H9 (cell line): ENCODE results near the gene OPA3. TPM values are rescaled to one million over a fixed set of nuclear protein-coding genes. Genes with fewer than 3 reads are reported as not detected.

Source experiments
- DNase-seq: peaks from one replicate; pipeline ENCODE4 v3.0.0-alpha.2; 2017
- H2AFZ ChIP-seq: one replicate; pipeline ENCODE4 v1.6.1; 2013; ENCODE audit warnings: mild to moderate bottlenecking, low read length, control low read depth, moderate library complexity
- H2AK5ac ChIP-seq: 2 replicates; pipeline ENCODE4 v1.6.1; 2013; ENCODE audit warnings: low read length, control low read depth, mixed read lengths; ENCODE audit not compliant: insufficient read length
- H2BK120ac ChIP-seq: one replicate; pipeline ENCODE4 v1.6.1; 2013; ENCODE audit warnings: low read depth, mild to moderate bottlenecking, low read length, control low read depth, inconsistent platforms; ENCODE audit not compliant: poor library complexity, severe bottlenecking
- H2BK12ac ChIP-seq: 2 replicates; pipeline ENCODE4 v1.6.1; 2013; ENCODE audit warnings: low read length, control low read depth, mixed read lengths, low read depth; ENCODE audit not compliant: insufficient read length
- H2BK15ac ChIP-seq: 2 replicates; pipeline ENCODE4 v1.6.1; 2013; ENCODE audit warnings: low read depth, low read length, control low read depth
- H2BK20ac ChIP-seq: one replicate; pipeline ENCODE4 v1.6.1; 2013; ENCODE audit warnings: low read depth, mild to moderate bottlenecking, low read length, control low read depth, inconsistent platforms; ENCODE audit not compliant: poor library complexity, severe bottlenecking
- H2BK5ac ChIP-seq: 2 replicates; pipeline ENCODE4 v1.6.1; 2013; ENCODE audit warnings: low read length, control low read depth, mixed read lengths; ENCODE audit not compliant: insufficient read length
- H3K14ac ChIP-seq: 2 replicates; pipeline ENCODE4 v1.6.1; 2013; ENCODE audit warnings: low read length, control low read depth; ENCODE audit not compliant: insufficient read depth
- H3K18ac ChIP-seq: 2 replicates; pipeline ENCODE4 v1.6.1; 2013; ENCODE audit warnings: low read depth, mild to moderate bottlenecking, mixed read lengths, low read length, control low read depth; ENCODE audit not compliant: insufficient read length
- H3K23ac ChIP-seq: 2 replicates; pipeline ENCODE4 v1.6.1; 2013; ENCODE audit warnings: low read length, control low read depth, mixed read lengths, low read depth; ENCODE audit not compliant: insufficient read length
- H3K23me2 ChIP-seq: 2 replicates; pipeline ENCODE4 v1.6.1; 2013; ENCODE audit warnings: low read depth, mild to moderate bottlenecking, mixed read lengths, low read length, control low read depth; ENCODE audit not compliant: insufficient read length, poor library complexity, severe bottlenecking
- H3K27ac ChIP-seq: 2 replicates; pipeline ENCODE4 v1.5.1; 2013; ENCODE audit warnings: low read length, control low read depth, mixed read lengths, low read depth; ENCODE audit not compliant: insufficient read length
- H3K27me3 ChIP-seq: 2 replicates; pipeline ENCODE4 v1.6.1; 2013; ENCODE audit warnings: low read length, control low read depth, inconsistent platforms; ENCODE audit not compliant: insufficient read depth
- H3K4ac ChIP-seq: 2 replicates; pipeline ENCODE4 v1.6.1; 2013; ENCODE audit warnings: low read depth, mild to moderate bottlenecking, control low read depth, inconsistent platforms, low read length, moderate library complexity
- H3K4me1 ChIP-seq: 2 replicates; pipeline ENCODE4 v1.6.1; 2013; ENCODE audit warnings: low read length, control low read depth, inconsistent platforms; ENCODE audit not compliant: insufficient read depth
- H3K4me2 ChIP-seq: 2 replicates; pipeline ENCODE4 v1.6.1; 2013; ENCODE audit warnings: low read length, control low read depth, mixed read lengths; ENCODE audit not compliant: insufficient read length, insufficient read depth
- H3K56ac ChIP-seq: 2 replicates; pipeline ENCODE4 v1.6.1; 2013; ENCODE audit warnings: low read depth, mild to moderate bottlenecking, mixed read lengths, low read length, control low read depth; ENCODE audit not compliant: insufficient read length
- H3K79me1 ChIP-seq: 2 replicates; pipeline ENCODE4 v1.6.1; 2013; ENCODE audit warnings: low read depth, mild to moderate bottlenecking, moderate library complexity, low read length, control low read depth, inconsistent platforms; ENCODE audit not compliant: insufficient read depth, poor library complexity, severe bottlenecking
- H3K79me2 ChIP-seq: 2 replicates; pipeline ENCODE4 v1.6.1; 2013; ENCODE audit warnings: low read length, control low read depth, inconsistent platforms; ENCODE audit not compliant: insufficient read depth
- H3K9ac ChIP-seq: 2 replicates; pipeline ENCODE4 v1.6.1; 2013; ENCODE audit warnings: low read length, control low read depth, mixed read lengths; ENCODE audit not compliant: insufficient read length; ENCODE audit errors: extremely low read depth
- H3K9me3 ChIP-seq: one replicate; pipeline ENCODE4 v1.6.1; 2013; ENCODE audit warnings: low read depth, low read length, inconsistent platforms; ENCODE audit not compliant: control insufficient read depth
- H3T11ph ChIP-seq: one replicate; pipeline ENCODE4 v1.6.1; 2013; ENCODE audit warnings: mild to moderate bottlenecking, low read length, control low read depth, inconsistent platforms
- H4K20me1 ChIP-seq: one replicate; pipeline ENCODE4 v1.6.1; 2013; ENCODE audit not compliant: control insufficient read depth, insufficient read length, insufficient read depth
- H4K5ac ChIP-seq: 2 replicates; pipeline ENCODE4 v1.6.1; 2013; ENCODE audit warnings: low read depth, mild to moderate bottlenecking, mixed read lengths, low read length, control low read depth; ENCODE audit not compliant: insufficient read length
- H4K8ac ChIP-seq: replicated peaks from 2 replicates; pipeline ENCODE4 v1.6.1; 2013; ENCODE audit warnings: low read length, control low read depth, mixed read lengths, low read depth; ENCODE audit not compliant: insufficient read length
- H4K91ac ChIP-seq: 2 replicates; pipeline ENCODE4 v1.6.1; 2013; ENCODE audit warnings: low read depth, mild to moderate bottlenecking, moderate library complexity, mixed read lengths, low read length, control low read depth; ENCODE audit not compliant: insufficient read length
- H3K27ac Mint-ChIP-seq, 3 experiments: 2 replicates in 2 of 3; 3 replicates in 1 of 3; pipeline ENCODE4 v1.8.0; 2020 to 2021; ENCODE audit warnings: mixed read lengths in 3 of 3, mild to moderate bottlenecking in 1 of 3, moderate library complexity in 1 of 3
- H3K27me3 Mint-ChIP-seq: 2 replicates; pipeline ENCODE4 v1.8.0; 2021; ENCODE audit warnings: low read depth, mild to moderate bottlenecking, moderate library complexity, mixed read lengths
- H3K36me3 Mint-ChIP-seq, 3 experiments: 2 replicates in 2 of 3; 3 replicates in 1 of 3; pipeline ENCODE4 v1.8.0; 2020 to 2021; ENCODE audit warnings: low read depth in 3 of 3, mixed read lengths in 3 of 3; ENCODE audit not compliant: insufficient read depth in 1 of 3
- H3K4me1 Mint-ChIP-seq, 2 experiments: 2 replicates each; pipeline ENCODE4 v1.8.0; 2020; ENCODE audit warnings: mixed read lengths in 2 of 2
- H3K4me3 Mint-ChIP-seq, 2 experiments: 2 replicates in 1 of 2; 3 replicates in 1 of 2; pipeline ENCODE4 v1.8.0; 2020 to 2021; ENCODE audit warnings: mild to moderate bottlenecking in 2 of 2, mixed read lengths in 2 of 2, moderate library complexity in 1 of 2
- H3K9me3 Mint-ChIP-seq, 2 experiments: 2 replicates in 1 of 2; 3 replicates in 1 of 2; pipeline ENCODE4 v1.8.0; 2020; ENCODE audit warnings: mild to moderate bottlenecking in 2 of 2, mixed read lengths in 2 of 2, moderate library complexity in 1 of 2
- WGBS: extraction: QIAGEN DNeasy Blood & Tissue Kit; methylation state at CpG from one replicate; pipeline ENCODE4 v1.1.7; 2013; ENCODE audit warnings: missing lambda C conversion rate, low lambda C conversion rate, mixed read lengths; ENCODE audit not compliant: insufficient read length; ENCODE audit errors: extremely low coverage; 5-methylcytosine and 5-hydroxymethylcytosine counted together
- total RNA-seq: library from RNA; stranded (reverse); gene quantifications from 2 replicates; pipeline ENCODE4 v1.2.1, GENCODE V29; 2021
- TF ChIP-seq, protein P1 (sequence below): fragments of 200-600 bp; sonication (generic); conservative IDR thresholded peaks from 3 replicates; pipeline ENCODE4 v1.8.0; 2021; ENCODE audit warnings: antibody characterized with exemption, mild to moderate bottlenecking

OPA3 gene
- total RNA-seq, 1 experiment from 2014 or later: 13.0 TPM

DNA sequence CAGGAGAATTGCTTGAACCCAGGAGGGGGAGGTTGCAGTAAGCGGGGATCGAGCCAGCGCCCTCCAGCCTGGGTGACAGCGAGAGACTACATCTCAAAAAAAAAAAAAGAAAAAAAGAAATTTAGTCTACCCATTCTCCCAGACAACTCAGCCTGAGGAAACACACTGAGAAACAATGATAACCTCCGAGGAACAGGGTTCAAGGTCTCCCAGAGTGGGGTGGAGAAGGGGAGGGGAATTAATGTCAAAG lies 78.7 kb downstream of the OPA3 start:
- Mint-ChIP-seq H3K27ac (peak overlapping the region in 1 of 3 experiments; percentile 91; a peak in 2 of 7 replicates), H3K4me1 (peaks cover 25 to 39% of the 10 kb centered on the region in 2 experiments), H3K9me3 (no peaks in the 10 kb centered on the region; a peak in 1 of 5 replicates), H3K36me3 (peaks cover 0 to 13% (median 3%) of the 10 kb centered on the region in 3 experiments; a peak in 4 of 7 replicates), H3K4me3 (peak overlapping the region; percentile 72 to 81), H3K27me3 (peaks cover 3% of the 10 kb centered on the region)
- no peak overlapping the region for H3K23ac ChIP-seq
- no peaks in the 10 kb centered on the region for H4K20me1 ChIP-seq
- no peak overlapping the region for H4K8ac ChIP-seq
- H2BK15ac ChIP-seq: no peak overlapping the region
- H3K4ac ChIP-seq: no peak overlapping the region
- H4K91ac ChIP-seq: no peak overlapping the region
- TF ChIP-seq, protein P1, sequence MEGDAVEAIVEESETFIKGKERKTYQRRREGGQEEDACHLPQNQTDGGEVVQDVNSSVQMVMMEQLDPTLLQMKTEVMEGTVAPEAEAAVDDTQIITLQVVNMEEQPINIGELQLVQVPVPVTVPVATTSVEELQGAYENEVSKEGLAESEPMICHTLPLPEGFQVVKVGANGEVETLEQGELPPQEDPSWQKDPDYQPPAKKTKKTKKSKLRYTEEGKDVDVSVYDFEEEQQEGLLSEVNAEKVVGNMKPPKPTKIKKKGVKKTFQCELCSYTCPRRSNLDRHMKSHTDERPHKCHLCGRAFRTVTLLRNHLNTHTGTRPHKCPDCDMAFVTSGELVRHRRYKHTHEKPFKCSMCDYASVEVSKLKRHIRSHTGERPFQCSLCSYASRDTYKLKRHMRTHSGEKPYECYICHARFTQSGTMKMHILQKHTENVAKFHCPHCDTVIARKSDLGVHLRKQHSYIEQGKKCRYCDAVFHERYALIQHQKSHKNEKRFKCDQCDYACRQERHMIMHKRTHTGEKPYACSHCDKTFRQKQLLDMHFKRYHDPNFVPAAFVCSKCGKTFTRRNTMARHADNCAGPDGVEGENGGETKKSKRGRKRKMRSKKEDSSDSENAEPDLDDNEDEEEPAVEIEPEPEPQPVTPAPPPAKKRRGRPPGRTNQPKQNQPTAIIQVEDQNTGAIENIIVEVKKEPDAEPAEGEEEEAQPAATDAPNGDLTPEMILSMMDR: no peak
- H3K14ac ChIP-seq: no peak overlapping the region
- H2BK20ac ChIP-seq: no peak overlapping the region
- H3K9ac ChIP-seq: no peak overlapping the region
- H3K27me3 ChIP-seq: no peaks in the 10 kb centered on the region
- no peak overlapping the region for H2AFZ ChIP-seq
- no peak for DNase-seq
- no peak overlapping the region for H3T11ph ChIP-seq
- no peaks in the 10 kb centered on the region for H3K9me3 ChIP-seq
- H3K79me2 ChIP-seq: peaks cover 22% of the 10 kb centered on the region; the same call in 1 of the 2 replicates
- H2AK5ac ChIP-seq: no peak overlapping the region
- H2BK12ac ChIP-seq: no peak overlapping the region
- no peak overlapping the region for H3K56ac ChIP-seq
- H2BK120ac ChIP-seq: no peak overlapping the region
- peaks cover 3% of the 10 kb centered on the region; the same call in 1 of the 2 replicates for H3K4me1 ChIP-seq
- no peak overlapping the region for H2BK5ac ChIP-seq
- H4K5ac ChIP-seq: no peak overlapping the region
- no peak overlapping the region for H3K18ac ChIP-seq
- H3K27ac ChIP-seq: no peak overlapping the region
- no CpG with 5 or more reads among the region's 5 CpGs for WGBS
- H3K79me1 ChIP-seq: peaks cover 6% of the 10 kb centered on the region
- H3K4me2 ChIP-seq: peak overlapping the region; percentile 88
- peaks cover 20% of the 10 kb centered on the region for H3K23me2 ChIP-seq
